H7 (cell line): ENCODE data around the gene SAMD3. TPM values are rescaled to one million over a fixed set of nuclear protein-coding genes. Genes with fewer than 3 reads are reported as not detected.
"Not testable (repeated sequence)": the region's sequence is repeated elsewhere in the genome, so short reads cannot be mapped to it uniquely, and the experiment has no call there.

Experiments used
- DNase-seq: peaks from one replicate; pipeline ENCODE4 v3.0.0; 2012
- H3K27me3 ChIP-seq: 2 replicates; pipeline ENCODE4 v1.6.0; 2011; ENCODE audit warnings: mild to moderate bottlenecking, low read length; ENCODE audit not compliant: control insufficient read depth, insufficient read depth
- H3K36me3 ChIP-seq: replicated peaks from 2 replicates; pipeline ENCODE4 v1.5.1; 2011; ENCODE audit warnings: low read length; ENCODE audit not compliant: control insufficient read depth, insufficient read depth
- H3K4me3 ChIP-seq: 2 replicates; pipeline ENCODE4 v1.5.1; 2011; ENCODE audit warnings: low read depth, mild to moderate bottlenecking, control low read depth, low read length, moderate library complexity; ENCODE audit not compliant: insufficient read depth
- total RNA-seq: library from RNA; depleted of rRNA; stranded (reverse); fragments of >200 nt; shearing (Covaris generic); gene quantifications from 2 replicates; pipeline ENCODE4 v1.2.3, GENCODE V29; 2014

SAMD3 gene
- total RNA-seq, 1 experiment from 2014 or later: 11.5 TPM

DNA sequence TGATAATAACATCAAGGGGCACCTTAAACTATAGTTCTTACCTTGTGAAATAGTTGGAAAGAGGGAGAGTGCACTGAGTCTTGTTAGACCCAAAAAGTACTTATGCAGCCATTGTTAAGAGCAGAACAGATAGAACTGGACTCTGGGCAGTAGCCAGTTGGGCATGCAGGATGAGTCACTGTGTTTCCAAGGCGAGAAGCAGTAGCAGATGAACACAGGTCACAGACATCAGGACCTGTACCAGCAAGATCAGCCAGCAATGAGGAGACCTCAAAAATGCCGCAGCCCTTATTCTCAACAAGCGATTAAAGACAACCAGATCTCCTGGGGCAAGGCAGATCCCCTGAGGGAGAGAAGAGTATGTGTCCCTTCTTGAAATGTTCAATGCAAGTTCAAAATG, 79.0 kb downstream of the SAMD3 start:
- H3K4me3 ChIP-seq: no peak overlapping the region
- no peak for DNase-seq
- H3K36me3 ChIP-seq: no peaks in the 10 kb centered on the region
- H3K27me3 ChIP-seq: no peaks in the 10 kb centered on the region

DNA sequence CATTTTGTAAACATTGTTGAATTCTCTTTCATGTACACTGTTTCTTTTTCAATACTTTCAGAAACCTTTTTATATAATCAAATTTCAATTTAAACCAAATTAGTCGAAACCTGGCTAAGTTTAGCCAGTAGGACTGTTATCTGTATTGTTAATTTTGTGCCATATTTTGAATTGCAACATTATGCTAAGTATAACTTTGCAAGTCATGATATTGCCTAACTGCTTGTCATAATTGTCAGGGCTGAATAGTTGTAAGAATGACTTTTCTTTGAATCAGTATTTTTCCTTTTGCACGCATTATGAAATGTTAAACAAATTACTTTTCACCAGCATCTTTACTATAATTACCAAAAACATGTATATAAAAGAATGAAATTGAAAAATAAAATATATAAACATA, 82.7 kb downstream of the SAMD3 start:
- DNase-seq: no peak
- Histone ChIP-seq H3K27me3 (no peaks in the 10 kb centered on the region), H3K4me3 (no peak overlapping the region), H3K36me3 (no peaks in the 10 kb centered on the region; the same call in 1 of the 2 replicates)

DNA sequence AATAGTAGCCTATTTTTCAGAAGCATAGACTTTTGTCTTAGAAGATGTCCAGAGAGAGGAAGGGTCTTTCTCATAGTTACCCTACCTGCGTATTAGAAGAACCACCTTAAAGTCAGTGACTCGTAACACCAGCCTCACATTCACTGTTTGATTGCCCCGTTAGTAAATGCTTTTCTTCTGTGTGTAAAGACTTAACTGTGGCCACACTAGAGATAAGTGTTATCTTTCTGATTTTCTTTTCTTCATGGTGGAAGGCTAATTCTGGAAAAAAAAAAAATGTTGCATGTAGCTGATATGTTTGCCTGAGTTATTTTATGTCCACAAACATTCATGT, 83.9 kb downstream of the SAMD3 start:
- Histone ChIP-seq H3K36me3 (no peaks in the 10 kb centered on the region; the same call in 1 of the 2 replicates), H3K27me3 (no peaks in the 10 kb centered on the region), H3K4me3 (no peak overlapping the region)
- DNase-seq: no peak

DNA sequence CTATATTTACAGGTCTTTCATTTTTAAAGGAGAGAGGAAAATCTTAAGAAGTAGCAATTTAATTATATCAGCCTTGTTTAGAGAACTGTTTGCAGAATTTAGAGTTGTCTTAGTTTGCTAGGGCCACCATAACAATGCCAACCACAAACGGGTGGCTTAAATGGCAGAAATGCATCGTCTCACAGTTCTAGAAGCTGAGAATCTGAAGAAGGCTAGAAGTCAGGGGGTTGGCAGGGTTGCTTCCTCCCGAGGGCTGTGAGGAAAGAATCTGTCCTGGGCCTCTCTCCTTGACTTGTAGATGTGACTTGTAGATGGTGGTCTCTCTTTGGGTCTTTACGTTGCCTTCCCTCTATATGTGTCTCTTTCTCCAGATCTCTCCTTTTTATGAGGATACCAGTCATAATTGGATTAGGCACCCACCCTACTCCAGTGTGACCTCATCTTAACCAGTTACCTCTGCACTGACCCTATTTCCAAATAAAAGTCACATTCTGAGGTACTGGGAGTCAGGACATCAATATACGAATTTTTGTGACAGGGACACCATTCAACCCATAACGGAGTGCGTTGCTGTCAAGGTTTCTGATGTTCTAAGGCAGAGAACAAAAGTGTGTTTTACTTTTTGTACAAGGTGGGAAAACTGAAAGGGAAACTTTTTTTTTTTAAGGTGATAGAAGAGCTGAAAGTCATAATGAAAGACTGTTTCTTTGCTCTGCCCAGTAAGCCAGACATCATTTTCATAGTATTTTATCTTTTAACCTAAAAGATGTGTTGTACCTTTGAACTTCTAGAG, 84.4 kb downstream of the SAMD3 start:
- no peak overlapping the region for H3K4me3 ChIP-seq
- no peaks in the 10 kb centered on the region for H3K27me3 ChIP-seq
- no peaks in the 10 kb centered on the region; the same call in 1 of the 2 replicates for H3K36me3 ChIP-seq
- no peak for DNase-seq

DNA sequence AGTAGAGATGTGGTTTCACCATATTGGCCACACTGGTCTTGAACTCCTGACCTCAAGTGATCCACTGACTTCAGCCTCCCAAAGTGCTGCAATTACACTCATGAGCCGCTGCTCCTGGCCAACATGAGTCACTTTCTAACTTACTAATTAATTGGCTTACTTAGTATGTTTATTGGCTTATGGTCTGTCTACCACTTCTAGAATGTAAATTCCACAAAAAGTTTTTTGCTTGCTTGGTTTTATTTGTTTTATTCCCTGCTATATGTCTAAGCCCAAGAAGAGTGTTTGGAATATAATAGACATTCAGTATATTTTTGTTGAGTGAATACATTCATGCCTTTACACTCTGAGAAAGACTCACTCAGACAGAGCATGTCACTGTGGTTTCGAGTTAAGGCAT, 86.0 kb downstream of the SAMD3 start:
- DNase-seq: no peak
- H3K4me3 ChIP-seq: no peak overlapping the region
- H3K27me3 ChIP-seq: no peaks in the 10 kb centered on the region
- H3K36me3 ChIP-seq: no peaks in the 10 kb centered on the region; the same call in 1 of the 2 replicates

DNA sequence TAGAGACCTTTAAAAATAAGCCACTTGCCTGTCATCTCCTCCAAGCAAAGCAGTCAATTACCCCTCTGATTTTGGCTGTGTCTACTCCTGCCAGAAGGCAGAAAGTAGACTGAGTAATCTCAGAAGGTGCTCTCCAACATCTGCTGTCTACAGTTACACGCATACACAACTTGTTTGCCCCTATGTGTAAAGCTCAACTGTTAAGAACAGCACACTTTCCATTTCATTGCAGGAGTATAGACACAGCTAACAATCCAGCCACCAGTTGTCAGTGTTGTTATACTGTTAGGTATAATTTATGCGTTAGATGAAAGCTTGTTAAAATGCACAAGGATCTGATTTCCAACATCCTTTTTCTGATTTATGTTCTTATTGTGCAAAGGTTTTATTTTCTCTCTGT, 88.2 kb downstream of the SAMD3 start:
- Histone ChIP-seq H3K36me3 (no peaks in the 10 kb centered on the region; the same call in 1 of the 2 replicates), H3K27me3 (no peaks in the 10 kb centered on the region), H3K4me3 (no peak overlapping the region)
- DNase-seq: no peak

DNA sequence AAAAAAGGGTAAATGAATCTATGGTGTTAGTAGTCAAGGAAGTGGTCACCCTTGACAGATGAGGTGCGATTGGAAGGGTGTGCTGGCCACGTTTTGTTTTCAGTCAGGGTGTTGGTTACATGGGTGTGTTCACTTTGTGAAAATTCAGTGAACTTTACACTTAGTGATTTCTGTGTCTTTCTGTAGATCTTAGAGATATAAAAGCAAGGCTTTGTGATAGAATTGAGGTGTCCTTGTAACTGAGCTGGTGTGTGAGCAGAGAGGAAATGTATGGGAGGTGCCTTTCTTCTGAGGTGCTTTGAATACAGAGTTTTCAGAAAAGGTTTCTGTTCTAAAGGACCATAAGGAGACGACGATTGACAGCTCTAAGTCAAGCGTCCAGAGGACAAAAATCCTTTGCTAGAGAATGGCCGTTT, 90.5 kb downstream of the SAMD3 start:
- Histone ChIP-seq H3K36me3 (no peaks in the 10 kb centered on the region; the same call in 1 of the 2 replicates), H3K4me3 (no peak overlapping the region)

GRCh38 chr6:130129762-130130246, 92.9 kb downstream of the SAMD3 start:
- Histone ChIP-seq H3K36me3 (no peaks in the 10 kb centered on the region), H3K4me3 (no peak overlapping the region), H3K27me3 (no peaks in the 10 kb centered on the region)
- no peak for DNase-seq

More for the DNA sequence above, 90.5 kb downstream of the SAMD3 start:
- DNase-seq: no peak
- no peaks in the 10 kb centered on the region for H3K27me3 ChIP-seq

DNA sequence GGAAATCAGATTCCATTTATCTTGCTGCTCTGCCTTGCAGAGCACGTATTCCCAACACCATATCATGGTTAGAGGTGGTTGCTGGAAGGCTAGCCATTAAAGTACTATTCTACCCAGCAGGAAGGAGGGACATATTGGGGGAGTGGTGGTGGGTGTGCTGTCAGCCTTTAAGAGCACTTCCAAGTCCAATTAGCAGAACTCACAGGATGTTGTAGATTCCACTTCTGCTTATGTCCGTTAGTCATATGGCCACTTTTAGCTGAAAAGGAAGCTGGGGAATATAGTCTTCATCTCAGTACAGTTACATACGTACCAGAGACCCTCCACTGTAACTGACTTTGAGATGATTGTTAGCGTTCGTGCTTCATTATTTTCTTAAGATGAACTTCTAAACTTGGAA, 94.4 kb downstream of the SAMD3 start:
- H3K4me3 ChIP-seq: no peak overlapping the region
- no peaks in the 10 kb centered on the region for H3K27me3 ChIP-seq
- H3K36me3 ChIP-seq: no peaks in the 10 kb centered on the region
- no peak for DNase-seq

DNA sequence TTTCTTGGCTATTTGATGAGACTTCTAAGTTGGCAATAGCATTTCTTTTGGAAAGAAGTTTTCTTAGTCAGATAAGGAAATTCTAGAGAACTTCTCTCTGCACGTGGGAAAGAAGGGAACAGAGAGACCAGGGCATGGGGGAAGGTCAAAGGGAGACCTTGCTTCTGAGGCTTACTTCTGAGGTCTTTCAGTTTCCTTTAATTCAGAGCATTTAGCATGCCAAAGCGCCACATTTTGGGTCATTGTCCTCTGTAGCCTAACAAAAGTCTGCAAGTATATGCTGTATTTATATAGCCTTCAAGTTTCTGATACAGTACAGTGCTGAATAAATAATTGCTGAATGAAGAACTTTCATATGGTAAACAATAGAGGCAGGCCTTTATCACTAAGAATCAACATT, 95.6 kb downstream of the SAMD3 start:
- DNase-seq: no peak
- Histone ChIP-seq H3K27me3 (no peaks in the 10 kb centered on the region), H3K36me3 (no peaks in the 10 kb centered on the region), H3K4me3 (no peak overlapping the region)

DNA sequence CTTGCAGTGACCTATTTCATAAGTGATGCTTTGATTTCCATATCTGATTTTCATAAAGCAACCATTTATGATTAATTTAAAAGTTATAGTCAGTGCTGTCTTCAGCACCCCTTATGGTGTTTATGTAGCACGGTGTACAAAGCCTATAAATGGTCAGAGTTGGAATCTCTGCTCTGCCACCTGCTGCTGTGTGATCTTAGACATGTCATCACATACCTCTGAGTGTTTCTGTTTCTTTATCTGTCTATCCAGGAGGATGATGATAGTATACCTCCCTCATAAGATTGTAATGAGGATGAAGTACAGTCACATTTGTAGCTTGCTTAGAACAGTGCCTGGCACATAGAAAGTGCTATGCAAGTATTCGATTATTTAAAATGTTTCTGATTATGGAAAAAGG, 100.5 kb downstream of the SAMD3 start:
- Histone ChIP-seq H3K4me3 (no peak overlapping the region), H3K27me3 (no peaks in the 10 kb centered on the region), H3K36me3 (no peaks in the 10 kb centered on the region)
- no peak for DNase-seq

- Histone ChIP-seq H3K4me3 (no peak overlapping the region), H3K27me3 (no peaks in the 10 kb centered on the region), H3K36me3 (no peaks in the 10 kb centered on the region)
- DNase-seq: no peak
Observed at GRCh38 chr6:130120731-130121130, 102.0 kb downstream of the SAMD3 start.

GRCh38 chr6:130119211-130119610, 103.5 kb downstream of the SAMD3 start:
- H3K27me3 ChIP-seq: no peaks in the 10 kb centered on the region
- DNase-seq: no peak
- no peak overlapping the region for H3K4me3 ChIP-seq
- no peaks in the 10 kb centered on the region for H3K36me3 ChIP-seq

DNA sequence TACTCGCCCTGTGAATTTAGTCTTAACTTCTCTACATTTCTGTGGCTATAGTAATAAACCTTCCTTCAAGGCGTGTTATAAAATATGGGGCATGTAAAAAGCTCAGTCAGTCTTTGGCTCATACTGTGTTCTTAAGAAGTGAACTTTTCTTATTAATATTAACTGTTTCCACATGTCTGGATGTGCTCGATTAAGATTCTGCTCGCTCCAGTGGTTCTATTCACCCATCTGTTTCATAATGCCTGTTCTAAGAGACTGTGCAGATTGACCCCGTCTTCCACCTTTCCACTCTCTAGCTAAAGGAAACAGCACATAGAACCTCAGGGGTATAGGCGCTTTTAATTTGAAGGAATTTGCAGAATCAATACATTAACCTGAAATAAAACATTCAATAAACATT, 104.5 kb downstream of the SAMD3 start:
- Histone ChIP-seq H3K4me3 (no peak overlapping the region), H3K36me3 (no peaks in the 10 kb centered on the region), H3K27me3 (no peaks in the 10 kb centered on the region)
- DNase-seq: no peak

DNA sequence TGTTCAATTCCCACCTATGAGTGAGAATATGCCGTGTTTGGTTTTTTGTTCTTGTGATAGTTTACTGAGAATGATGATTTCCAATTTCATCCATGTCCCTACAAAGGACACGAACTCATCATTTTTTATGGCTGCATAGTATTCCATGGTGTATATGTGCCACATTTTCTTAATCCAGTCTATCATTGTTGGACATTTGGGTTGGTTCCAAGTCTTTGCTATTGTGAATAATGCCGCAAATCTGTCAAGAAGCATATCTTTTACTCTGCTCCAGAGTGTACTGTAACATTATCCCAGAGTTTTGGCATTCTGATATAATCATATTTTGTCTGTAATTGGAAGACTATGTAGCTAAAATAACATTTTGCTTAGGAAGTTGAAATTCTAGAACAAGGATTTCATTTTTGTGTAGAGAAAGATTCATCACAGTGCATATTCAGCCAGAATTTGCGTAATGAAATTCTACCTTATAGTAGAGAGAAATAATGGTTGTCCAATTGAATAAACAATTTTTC, 105.5 kb downstream of the SAMD3 start:
- not testable (repeated sequence) for H3K4me3 ChIP-seq, H3K36me3 ChIP-seq, H3K27me3 ChIP-seq, DNase-seq
